Esophagus squamous epithelium (tissue), 4 donors: ENCODE data around the gene MOB2.

Experiments
- CTCF ChIP-seq, 6 experiments: fragments of 450-650 bp in 4 of 6; fragments of 200-600 bp in 2 of 6; sonication (generic) in 2 of 6; IDR thresholded peaks; one replicate each; pipeline ENCODE4 v1.5.1; 2016 to 2019; ENCODE audit warnings: antibody characterized with exemption in 6 of 6, mild to moderate bottlenecking in 4 of 6, moderate library complexity in 4 of 6
- POLR2A ChIP-seq, 4 donors: fragments of 450-650 bp; IDR thresholded peaks; one replicate each; pipeline ENCODE4 v1.6.1; 2017; ENCODE audit warnings: antibody characterized with exemption in 4 of 4, mild to moderate bottlenecking in 4 of 4, moderate library complexity in 3 of 4

- TF ChIP-seq POLR2A (IDR thresholded peaks at IDR 0.05) = no peak
- no peak for TF ChIP-seq CTCF (IDR thresholded peaks at IDR 0.05)
Measured at GRCh38 chr11:1516273-1517067, 29.9 kb upstream of the MOB2 start.
